Activated T-cell treated with anti-CD3 and anti-CD28 coated beads, Interleukin-2, amount 50 U/mL, for 24 hours (primary cell): ENCODE results near the gene PHETA1.
"Not testable (repeated sequence)": the region's sequence is repeated elsewhere in the genome, so short reads cannot be mapped to it uniquely, and the experiment has no call there.

Experiments
- DNase-seq: peaks from one replicate; pipeline ENCODE4 v3.0.0-alpha.2; 2020
- H3K27ac Mint-ChIP-seq: 2 replicates; pipeline ENCODE4 v1.8.0; 2020; ENCODE audit warnings: mild to moderate bottlenecking, mixed read lengths
- H3K27me3 Mint-ChIP-seq: 2 replicates; pipeline ENCODE4 v1.8.0; 2020; ENCODE audit warnings: mixed read lengths
- H3K36me3 Mint-ChIP-seq: 2 replicates; pipeline ENCODE4 v1.8.0; 2020; ENCODE audit warnings: low read depth, mixed read lengths
- H3K4me1 Mint-ChIP-seq: 2 replicates; pipeline ENCODE4 v1.8.0; 2020; ENCODE audit warnings: low read depth, mixed read lengths
- H3K4me3 Mint-ChIP-seq: 2 replicates; pipeline ENCODE4 v1.8.0; 2020; ENCODE audit warnings: mild to moderate bottlenecking, moderate library complexity, mixed read lengths
- H3K9me3 Mint-ChIP-seq: 2 replicates; pipeline ENCODE4 v1.8.0; 2020; ENCODE audit warnings: mixed read lengths

PHETA1 gene

GRCh38 chr12:111338096-111338495 lies 30.8 kb downstream of the PHETA1 start:
- H3K27ac Mint-ChIP-seq, result no peak overlapping the region
- H3K27me3 Mint-ChIP-seq, result no peaks in the 10 kb centered on the region
- H3K36me3 Mint-ChIP-seq, result no peaks in the 10 kb centered on the region
- no peak for DNase-seq
- H3K4me3 Mint-ChIP-seq, result no peak overlapping the region
- no peaks in the 10 kb centered on the region for H3K4me1 Mint-ChIP-seq
- H3K9me3 Mint-ChIP-seq, result no peaks in the 10 kb centered on the region

- Mint-ChIP-seq H3K4me3 (no peak overlapping the region), H3K27me3 (peaks cover 2% of the 10 kb centered on the region), H3K9me3 (no peaks in the 10 kb centered on the region), H3K4me1 (no peaks in the 10 kb centered on the region), H3K36me3 (no peaks in the 10 kb centered on the region), H3K27ac (no peak overlapping the region)
- DNase-seq, result no peak
Observed at GRCh38 chr12:111337371-111337770, 31.5 kb downstream of the PHETA1 start.

GRCh38 chr12:111336411-111336810 lies 32.5 kb downstream of the PHETA1 start:
- not testable (repeated sequence) for H3K27ac Mint-ChIP-seq, H3K36me3 Mint-ChIP-seq, DNase-seq, H3K4me3 Mint-ChIP-seq, H3K4me1 Mint-ChIP-seq, H3K27me3 Mint-ChIP-seq, H3K9me3 Mint-ChIP-seq

GRCh38 chr12:111335811-111336210 lies 33.1 kb downstream of the PHETA1 start:
- no peak overlapping the region for H3K27ac Mint-ChIP-seq
- peaks cover 8% of the 10 kb centered on the region for H3K27me3 Mint-ChIP-seq
- DNase-seq, result no peak

GRCh38 chr12:111335301-111335700 lies 33.6 kb downstream of the PHETA1 start:
- H3K27ac Mint-ChIP-seq, H3K4me3 Mint-ChIP-seq, H3K4me1 Mint-ChIP-seq, H3K27me3 Mint-ChIP-seq, H3K36me3 Mint-ChIP-seq, DNase-seq, H3K9me3 Mint-ChIP-seq: not testable (repeated sequence)

More at GRCh38 chr12:111335811-111336210, 33.1 kb downstream of the PHETA1 start:
- H3K4me1 Mint-ChIP-seq, result no peaks in the 10 kb centered on the region
- H3K4me3 Mint-ChIP-seq, result no peak overlapping the region
- H3K9me3 Mint-ChIP-seq, result no peaks in the 10 kb centered on the region
- no peaks in the 10 kb centered on the region for H3K36me3 Mint-ChIP-seq

GRCh38 chr12:111334393-111334915 lies 34.4 kb downstream of the PHETA1 start:
- Mint-ChIP-seq H3K27me3 (peaks cover 8% of the 10 kb centered on the region), H3K4me3 (no peak overlapping the region), H3K9me3 (no peaks in the 10 kb centered on the region), H3K36me3 (no peaks in the 10 kb centered on the region), H3K27ac (no peak overlapping the region), H3K4me1 (no peaks in the 10 kb centered on the region)
- no peak for DNase-seq

- peaks cover 12% of the 10 kb centered on the region for H3K27me3 Mint-ChIP-seq
Observed at GRCh38 chr12:111330800-111331752, 37.8 kb downstream of the PHETA1 start.

GRCh38 chr12:111328138-111328537 lies 40.8 kb downstream of the PHETA1 start:
- H3K4me3 Mint-ChIP-seq, result no peak overlapping the region
- DNase-seq, result no peak
- no peak overlapping the region for H3K27ac Mint-ChIP-seq
- peaks cover 12% of the 10 kb centered on the region for H3K27me3 Mint-ChIP-seq
- H3K9me3 Mint-ChIP-seq, result no peaks in the 10 kb centered on the region
- no peaks in the 10 kb centered on the region for H3K4me1 Mint-ChIP-seq
- H3K36me3 Mint-ChIP-seq, result no peaks in the 10 kb centered on the region

More at GRCh38 chr12:111330800-111331752, 37.8 kb downstream of the PHETA1 start:
- Mint-ChIP-seq H3K9me3 (no peaks in the 10 kb centered on the region), H3K27ac (no peak overlapping the region), H3K36me3 (no peaks in the 10 kb centered on the region), H3K4me3 (no peak overlapping the region), H3K4me1 (no peaks in the 10 kb centered on the region)
- no peak for DNase-seq

- no peak for DNase-seq
Observed at GRCh38 chr12:111327474-111327873, 41.4 kb downstream of the PHETA1 start.

GRCh38 chr12:111322336-111323250 lies 46.3 kb downstream of the PHETA1 start:
- Mint-ChIP-seq H3K27me3 (no peaks in the 10 kb centered on the region), H3K9me3 (no peaks in the 10 kb centered on the region), H3K27ac (no peak overlapping the region)

More at GRCh38 chr12:111327474-111327873, 41.4 kb downstream of the PHETA1 start:
- Mint-ChIP-seq H3K9me3 (no peaks in the 10 kb centered on the region), H3K27ac (no peak overlapping the region), H3K36me3 (no peaks in the 10 kb centered on the region), H3K4me3 (no peak overlapping the region), H3K27me3 (peaks cover 11% of the 10 kb centered on the region), H3K4me1 (no peaks in the 10 kb centered on the region)

GRCh38 chr12:111321317-111321716 lies 47.6 kb downstream of the PHETA1 start:
- H3K36me3 Mint-ChIP-seq, result no peaks in the 10 kb centered on the region
- no peak overlapping the region for H3K27ac Mint-ChIP-seq
- H3K4me3 Mint-ChIP-seq, result no peak overlapping the region
- no peak for DNase-seq
- no peaks in the 10 kb centered on the region for H3K4me1 Mint-ChIP-seq
- H3K27me3 Mint-ChIP-seq, result peaks cover 6% of the 10 kb centered on the region
- no peaks in the 10 kb centered on the region for H3K9me3 Mint-ChIP-seq

More at GRCh38 chr12:111322336-111323250, 46.3 kb downstream of the PHETA1 start:
- Mint-ChIP-seq H3K4me3 (no peak overlapping the region), H3K36me3 (no peaks in the 10 kb centered on the region), H3K4me1 (no peaks in the 10 kb centered on the region)
- DNase-seq, result no peak

- Mint-ChIP-seq H3K27ac (no peak overlapping the region), H3K27me3 (peaks cover 6% of the 10 kb centered on the region), H3K4me1 (no peaks in the 10 kb centered on the region), H3K4me3 (no peak overlapping the region), H3K9me3 (no peaks in the 10 kb centered on the region), H3K36me3 (no peaks in the 10 kb centered on the region)
- DNase-seq, result no peak
Observed at GRCh38 chr12:111320258-111321050, 48.4 kb downstream of the PHETA1 start.

GRCh38 chr12:111319600-111320257 lies 49.2 kb downstream of the PHETA1 start:
- Mint-ChIP-seq H3K4me3 (no peak overlapping the region), H3K9me3 (no peaks in the 10 kb centered on the region), H3K27me3 (peaks cover 9% of the 10 kb centered on the region)

More at GRCh38 chr12:111319600-111320257, 49.2 kb downstream of the PHETA1 start:
- no peak for DNase-seq
- Mint-ChIP-seq H3K27ac (no peak overlapping the region), H3K4me1 (no peaks in the 10 kb centered on the region), H3K36me3 (no peaks in the 10 kb centered on the region)
